Sciatic nerve (tissue), 2 donors: Measurements from ENCODE around the gene CHPF2. TPM values are rescaled to one million over a fixed set of nuclear protein-coding genes. Genes with fewer than 3 reads are reported as not detected.

ENCODE experiments used
- ATAC-seq: fragments of 200-7000 bp; cut with Tn5 transposase; one replicate; pipeline ENCODE4 v1.9.1; 2020; ENCODE audit warnings: mild to moderate bottlenecking, moderate library complexity
- DNase-seq: peaks from one replicate; pipeline ENCODE4 v3.0.0-alpha.2; 2020; ENCODE audit warnings: low spot score
- intact Hi-C: fragments of 100-400 bp; cut with DNase I; formaldehyde crosslinking; loops from one replicate; pipeline ENCODE4 v1.14.2; 2022
- total RNA-seq: library from RNA; stranded (reverse); fragmentation: NEBNext Ultra II Directional; extraction: Animal tissue kit (Norgen Biotek cat#: 25700); gene quantifications from one replicate; pipeline ENCODE4 v1.2.1, GENCODE V29; 2021
- donor health status: DM: no; HTN: no; CAD: no.
- donor health status: DM: no; HTN: no; CAD: no.

Gene CHPF2
- 23.6 TPM for total RNA-seq

GRCh38 chr7:151232091-151232916 lies at the start of gene CHPF2:
CHPF2 (plus strand) TSS chr7:151232483; CDS start chr7:151234012, 1,529 bp downstream.
- intact Hi-C loops, result no loop called here
- ATAC-seq (peak; percentile 95), DNase-seq (peak; percentile 96)

GRCh38 chr7:151185762-151186639 lies 46.3 kb upstream of the CHPF2 start:
- intact Hi-C loops, result no loop called here

GRCh38 chr7:151186640-151187408 lies 45.5 kb upstream of the CHPF2 start, which contains the start of gene ASB10:
ASB10 (minus strand) TSS chr7:151187250; CDS start chr7:151187130, 120 bp downstream.
- ATAC-seq (peak; percentile 32), DNase-seq (no peak)
- intact Hi-C loops, result no loop called here

More at GRCh38 chr7:151185762-151186639, 46.3 kb upstream of the CHPF2 start:
- peak; percentile 18 for DNase-seq
- ATAC-seq, result no peak

- intact Hi-C loops, result no loop called here
- DNase-seq (no peak), ATAC-seq (no peak)
Observed at GRCh38 chr7:151187409-151188251, 44.7 kb upstream of the CHPF2 start.

- ATAC-seq (peak; percentile 9), DNase-seq (no peak)
- intact Hi-C loops, result no loop called here
Observed at GRCh38 chr7:151188252-151188542, 44.1 kb upstream of the CHPF2 start.

GRCh38 chr7:151189038-151189437 lies 43.2 kb upstream of the CHPF2 start:
- intact Hi-C loops, result no loop called here
- ATAC-seq (no peak), DNase-seq (no peak)

GRCh38 chr7:151191544-151191943 lies 40.7 kb upstream of the CHPF2 start:
- intact Hi-C loops, result no loop called here
- DNase-seq, result no peak
- ATAC-seq, result no peak

GRCh38 chr7:151192002-151192539 lies 40.2 kb upstream of the CHPF2 start:
- intact Hi-C loops, result no loop called here
- ATAC-seq, result no peak
- DNase-seq, result no peak

- ATAC-seq (no peak), DNase-seq (no peak)
- intact Hi-C loops, result no loop called here
Observed at GRCh38 chr7:151193203-151193978, 38.9 kb upstream of the CHPF2 start.

- DNase-seq, result no peak
- ATAC-seq, result no peak
- intact Hi-C loops, result no loop called here
Observed at GRCh38 chr7:151194188-151194587, 38.1 kb upstream of the CHPF2 start.

- no peak for DNase-seq
- ATAC-seq, result no peak
- intact Hi-C loops, result no loop called here
Observed at GRCh38 chr7:151195616-151196450, 36.5 kb upstream of the CHPF2 start.

GRCh38 chr7:151197932-151198331 lies 34.4 kb upstream of the CHPF2 start:
- intact Hi-C loops, result no loop called here
- no peak for ATAC-seq

GRCh38 chr7:151198945-151199848 lies 33.1 kb upstream of the CHPF2 start:
- no peak for DNase-seq
- intact Hi-C loops, result no loop called here
- ATAC-seq, result peak; percentile 43

More at GRCh38 chr7:151197932-151198331, 34.4 kb upstream of the CHPF2 start:
- no peak for DNase-seq

GRCh38 chr7:151201344-151201743 lies 30.9 kb upstream of the CHPF2 start:
- DNase-seq (no peak), ATAC-seq (no peak)
- intact Hi-C loops, result no loop called here

- no peak for DNase-seq
- ATAC-seq, result no peak
- intact Hi-C loops, result no loop called here
Observed at GRCh38 chr7:151201751-151202150, 30.5 kb upstream of the CHPF2 start.

- DNase-seq (no peak), ATAC-seq (no peak)
- intact Hi-C loops, result no loop called here
Observed at GRCh38 chr7:151202836-151203235, 29.4 kb upstream of the CHPF2 start.
